HG03097 (cell line): ENCODE results near the gene UPK3A.

Experiments used
- ATAC-seq: cut with Tn5 transposase; IDR thresholded peaks from one replicate; pipeline ENCODE4 v1.9.1; 2021; ENCODE audit not compliant: unreplicated experiment, low FRiP score

The UPK3A gene

DNA sequence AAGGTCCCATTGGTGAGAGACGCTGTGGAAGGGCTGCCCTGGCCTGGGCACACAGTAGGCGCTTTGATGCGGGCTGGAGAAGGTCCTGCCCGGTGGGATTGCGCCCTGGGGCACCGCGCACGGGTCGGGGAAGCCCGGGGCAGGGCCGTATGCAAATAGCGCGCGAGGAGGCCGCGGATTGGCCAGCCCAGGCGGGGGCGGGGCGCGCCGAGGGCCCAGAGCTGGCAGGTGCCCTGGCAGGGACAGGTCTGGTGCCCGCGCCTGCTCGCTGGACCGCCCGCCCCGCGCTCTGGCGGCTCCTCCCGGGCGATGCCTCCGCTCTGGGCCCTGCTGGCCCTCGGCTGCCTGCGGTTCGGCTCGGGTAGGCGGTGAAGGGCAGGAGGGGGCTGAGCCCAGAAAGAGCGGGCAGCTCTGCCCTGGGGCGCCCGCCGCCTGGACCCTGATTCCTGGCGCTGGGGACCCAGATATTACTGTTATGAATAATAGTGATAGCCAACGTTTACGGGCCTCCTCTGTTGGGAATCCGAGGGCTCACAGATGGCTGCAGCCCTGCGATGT is at the start of gene UPK3A:
TSS of gene UPK3A (plus strand) at position 245 of the 558 bp plus-strand sequence. CDS start at position 310, 65 bp downstream.
- ATAC-seq: no peak

DNA sequence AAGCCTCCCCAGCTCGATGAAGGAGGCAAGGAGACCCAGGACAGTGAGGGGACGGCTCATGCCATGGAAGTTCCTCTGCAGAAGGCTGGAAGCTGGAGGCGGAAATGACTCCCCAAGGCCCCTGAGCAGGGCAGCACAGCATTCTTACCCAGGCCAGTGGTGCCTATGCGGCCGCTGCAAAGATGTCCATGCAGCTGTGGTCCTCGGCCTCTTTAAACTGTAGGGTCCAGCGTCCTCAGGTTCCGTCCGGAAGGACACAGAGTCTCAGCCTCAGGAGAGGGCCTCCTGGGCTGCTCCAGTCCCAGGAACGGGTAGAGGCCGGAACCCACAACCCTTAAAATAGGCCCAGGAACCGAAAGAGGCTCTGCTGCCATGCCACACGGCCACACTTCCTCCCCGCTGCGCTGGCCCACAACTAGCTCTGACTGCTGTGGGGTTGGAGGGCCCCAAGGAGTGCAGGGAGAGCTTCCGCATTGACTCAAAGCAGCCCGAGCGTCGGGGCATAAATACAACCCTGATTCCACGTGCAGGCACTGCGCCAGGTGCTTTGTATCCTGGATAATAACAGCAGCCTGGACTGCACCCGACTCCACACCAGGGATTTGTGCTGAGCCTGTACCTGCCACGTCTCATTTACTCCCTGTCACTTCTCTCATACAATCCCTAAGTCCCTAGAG is 49.5 kb upstream of the UPK3A start:
- ATAC-seq: peak; percentile 63

DNA sequence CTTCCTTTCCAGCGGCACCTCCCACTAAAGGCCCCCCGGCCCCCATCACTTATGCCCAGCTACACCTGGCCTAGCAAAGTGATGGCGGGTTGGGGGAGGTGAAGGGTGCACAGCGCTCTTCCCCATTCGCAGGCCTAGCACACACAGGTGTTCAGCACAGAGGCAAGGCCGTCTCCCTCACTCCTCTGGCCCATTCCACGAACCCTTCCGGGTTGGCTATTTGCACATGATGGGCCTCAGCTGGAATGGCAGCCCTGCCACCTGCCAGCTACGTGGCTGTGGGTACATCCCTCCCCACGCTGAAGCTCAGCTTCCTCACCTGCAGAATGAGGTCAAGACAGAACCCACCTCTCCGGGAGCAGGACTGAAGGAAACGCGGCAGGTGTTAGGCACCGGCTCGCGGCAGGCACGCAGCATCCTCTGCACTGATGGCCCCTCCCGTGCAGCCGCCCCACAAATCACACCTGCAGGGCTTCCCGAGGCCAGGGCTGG is 48.9 kb upstream of the UPK3A start:
- peak; percentile 8 for ATAC-seq

GRCh38 chr22:45237065-45237990 is 47.4 kb upstream of the UPK3A start:
- no peak for ATAC-seq

- no peak for ATAC-seq
These were observed 46.4 kb upstream of the UPK3A start for GRCh38 chr22:45238076-45238956.

DNA sequence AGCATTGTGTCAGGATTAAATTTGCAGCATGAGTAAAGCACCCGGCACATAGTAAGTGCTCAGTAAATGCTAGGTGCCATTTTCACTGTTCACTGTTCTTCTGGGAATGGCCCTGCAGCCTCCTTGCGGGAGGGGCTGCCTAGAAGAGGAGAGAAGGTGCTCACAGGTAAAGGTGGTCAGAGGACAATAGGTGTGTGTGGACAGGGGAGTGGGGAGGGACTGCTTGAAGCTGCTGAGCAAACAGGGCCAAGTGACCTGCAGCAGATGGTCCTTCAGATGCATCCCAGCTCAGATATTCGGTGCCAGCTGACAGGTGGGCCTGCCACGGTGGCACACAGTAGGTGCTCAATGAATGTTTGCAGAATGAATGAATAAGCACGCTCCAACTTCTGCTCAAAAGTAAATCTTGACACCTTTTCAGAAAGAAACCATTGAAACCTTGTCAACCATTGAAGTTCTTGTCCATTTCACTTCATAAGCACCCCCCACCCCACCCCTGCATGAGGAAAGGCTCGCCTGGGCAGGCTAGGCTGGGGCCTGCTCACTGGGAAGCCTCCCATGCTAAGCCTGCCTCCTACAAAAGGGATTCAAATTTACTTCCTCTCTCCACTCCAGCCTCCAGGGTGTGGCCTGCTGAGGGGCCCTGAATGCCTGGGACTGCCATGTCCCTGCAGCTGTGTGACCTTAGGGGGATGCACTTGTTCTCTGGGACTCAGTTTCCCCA is 45.6 kb upstream of the UPK3A start:
- ATAC-seq: no peak

GRCh38 chr22:45239681-45240051 is 45.1 kb upstream of the UPK3A start:
- no peak for ATAC-seq

DNA sequence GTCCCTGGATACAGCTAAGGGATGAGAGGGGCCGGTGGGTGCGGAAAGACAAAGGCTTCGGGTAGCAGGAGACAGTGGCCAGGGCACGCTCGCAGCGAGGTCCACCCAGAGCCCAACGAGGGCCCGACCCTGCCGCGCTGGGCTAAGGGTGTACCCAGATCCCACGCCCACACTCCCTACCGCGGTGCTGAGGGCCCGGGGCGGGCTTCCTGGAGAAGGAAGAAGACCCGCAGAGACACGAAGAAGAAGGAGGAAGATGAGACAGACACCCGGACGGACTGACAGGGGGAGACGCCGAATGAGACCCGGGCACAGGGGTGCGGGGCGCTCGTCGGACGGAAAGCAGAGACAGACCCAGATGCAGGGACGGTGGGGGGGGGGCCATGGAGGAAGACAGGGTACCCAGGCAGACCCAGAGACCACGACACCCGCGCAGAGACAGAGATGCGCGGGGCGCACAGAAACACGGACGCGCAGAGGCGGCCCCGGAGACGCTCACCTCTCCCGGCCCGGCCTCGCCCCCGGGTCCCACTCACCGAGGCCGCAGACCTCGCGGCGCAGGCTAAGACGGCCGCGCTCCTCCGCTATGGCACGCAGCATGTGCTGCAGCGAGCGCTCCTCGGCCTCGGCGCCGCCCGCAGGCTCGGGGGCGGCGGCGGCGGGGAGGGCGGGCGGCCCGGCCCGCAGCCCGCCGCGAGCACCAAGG is 44.5 kb upstream of the UPK3A start:
- no peak for ATAC-seq

- ATAC-seq: peak; percentile 38
These were observed 43.7 kb upstream of the UPK3A start, which contains the start of gene KIAA0930 for GRCh38 chr22:45240810-45241631. TSS of gene KIAA0930 (minus strand) at chr22:45240894. CDS start at chr22:45240703, 191 bp downstream.

DNA sequence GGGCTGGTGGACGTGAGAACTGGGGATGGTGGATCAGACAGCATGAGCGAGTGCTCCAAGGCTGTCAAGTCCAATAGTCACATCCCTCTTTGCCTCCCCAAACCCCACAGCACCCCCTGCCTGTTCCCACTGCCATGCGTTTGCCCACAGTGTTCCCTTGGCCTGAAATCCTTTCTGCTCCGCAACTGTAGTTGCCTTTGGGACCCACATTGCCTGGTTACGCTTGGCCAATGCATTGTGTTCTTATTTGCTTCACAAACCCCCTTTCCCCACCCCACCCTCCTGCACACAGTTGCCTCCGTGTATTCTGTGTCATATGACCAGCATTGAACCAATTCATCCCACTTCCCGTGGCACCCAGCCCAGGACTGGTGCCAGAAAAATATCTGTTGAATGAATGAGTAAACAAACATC is 42.0 kb upstream of the UPK3A start:
- ATAC-seq: no peak

- no peak for ATAC-seq
These were observed 39.8 kb upstream of the UPK3A start for GRCh38 chr22:45244916-45245315.

GRCh38 chr22:45246060-45246985 is 38.4 kb upstream of the UPK3A start:
- no peak for ATAC-seq

- ATAC-seq: peak; percentile 45
These were observed 35.8 kb upstream of the UPK3A start for GRCh38 chr22:45248832-45249561.

- ATAC-seq: no peak
These were observed 32.9 kb upstream of the UPK3A start for GRCh38 chr22:45251825-45252224.

- no peak for ATAC-seq
These were observed 31.6 kb upstream of the UPK3A start for GRCh38 chr22:45253039-45253641.

DNA sequence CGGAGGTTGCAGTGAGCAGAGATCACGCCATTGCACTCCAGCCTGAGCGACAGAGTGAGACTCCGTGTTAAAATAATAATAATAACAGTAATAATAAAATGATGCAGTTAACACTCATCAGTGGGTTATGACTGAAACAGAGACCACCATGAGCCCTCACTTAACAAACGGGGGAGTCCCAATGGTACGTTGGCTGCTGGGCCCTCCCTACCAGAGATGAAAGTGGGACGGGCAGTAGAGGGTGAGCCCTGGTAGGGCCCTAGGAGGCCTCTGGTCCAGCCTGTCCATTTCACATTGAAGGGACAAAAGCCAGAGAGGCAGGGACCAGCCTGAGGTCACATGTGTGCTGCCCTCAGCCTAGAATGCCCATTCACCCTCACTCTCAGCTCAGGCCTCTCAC is 30.4 kb upstream of the UPK3A start:
- ATAC-seq: peak; percentile 16
